Mesothelial cell of epicardium (in vitro differentiated cells): ENCODE measurements around the gene TYW5. TPM values are rescaled to one million over a fixed set of nuclear protein-coding genes. Genes with fewer than 3 reads are reported as not detected.

Experiments
- DNase-seq, 2 experiments: peaks; one replicate each; pipeline ENCODE4 v3.0.0; 2021; ENCODE audit warnings: low spot score in 2 of 2; ENCODE audit not compliant: unreplicated experiment in 2 of 2
- H3K27ac Mint-ChIP-seq: 2 replicates; pipeline ENCODE4 v1.8.0; 2021; ENCODE audit warnings: mixed read lengths
- H3K27me3 Mint-ChIP-seq: 2 replicates; pipeline ENCODE4 v1.8.0; 2021; ENCODE audit warnings: low read depth, mixed read lengths
- H3K36me3 Mint-ChIP-seq: 2 replicates; pipeline ENCODE4 v1.8.0; 2021; ENCODE audit warnings: mixed read lengths
- H3K4me1 Mint-ChIP-seq: 2 replicates; pipeline ENCODE4 v1.8.0; 2021; ENCODE audit warnings: mixed read lengths
- H3K4me3 Mint-ChIP-seq: 2 replicates; pipeline ENCODE4 v1.8.0; 2021; ENCODE audit warnings: mild to moderate bottlenecking, moderate library complexity, mixed read lengths
- H3K9me3 Mint-ChIP-seq: 2 replicates; pipeline ENCODE4 v1.8.0; 2021; ENCODE audit warnings: mixed read lengths
- total RNA-seq: library from RNA; stranded (reverse); gene quantifications from 3 replicates; pipeline ENCODE4 v1.2.1, GENCODE V29; 2021
- TF ChIP-seq, protein P1 (sequence below): fragments of 200-600 bp; sonication (generic); IDR thresholded peaks from one replicate; pipeline ENCODE4 v1.5.0; 2021; ENCODE audit warnings: antibody characterized with exemption; ENCODE audit not compliant: unreplicated experiment

The TYW5 gene
- total RNA-seq, 1 donor from 2014 or later = 12.2 TPM

DNA sequence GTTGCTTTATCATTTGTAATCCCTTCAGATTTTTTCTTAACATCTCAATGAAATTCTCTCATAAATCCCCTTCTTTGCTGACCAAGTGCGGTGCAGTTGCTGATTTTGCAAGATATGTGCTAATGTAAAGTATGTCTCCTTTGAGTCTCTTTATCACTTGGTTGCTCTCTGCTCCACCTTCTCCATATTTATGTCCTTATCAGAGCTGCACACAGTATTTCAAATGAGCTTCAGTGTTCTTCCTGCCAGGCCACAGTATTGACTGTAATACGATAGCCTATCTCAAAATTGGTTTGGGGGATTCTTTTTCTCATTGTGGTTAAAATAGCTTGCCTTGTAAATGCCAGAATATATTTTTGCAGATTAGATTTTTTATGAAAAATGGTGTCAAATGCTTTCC, 32.3 kb upstream of the TYW5 start:
- Mint-ChIP-seq H3K9me3 (no peaks in the 10 kb centered on the region), H3K36me3 (no peaks in the 10 kb centered on the region), H3K4me1 (peaks cover 7% of the 10 kb centered on the region), H3K27me3 (no peaks in the 10 kb centered on the region), H3K27ac (no peak overlapping the region), H3K4me3 (no peak overlapping the region)
- no peak for DNase-seq
- TF ChIP-seq, protein P1, sequence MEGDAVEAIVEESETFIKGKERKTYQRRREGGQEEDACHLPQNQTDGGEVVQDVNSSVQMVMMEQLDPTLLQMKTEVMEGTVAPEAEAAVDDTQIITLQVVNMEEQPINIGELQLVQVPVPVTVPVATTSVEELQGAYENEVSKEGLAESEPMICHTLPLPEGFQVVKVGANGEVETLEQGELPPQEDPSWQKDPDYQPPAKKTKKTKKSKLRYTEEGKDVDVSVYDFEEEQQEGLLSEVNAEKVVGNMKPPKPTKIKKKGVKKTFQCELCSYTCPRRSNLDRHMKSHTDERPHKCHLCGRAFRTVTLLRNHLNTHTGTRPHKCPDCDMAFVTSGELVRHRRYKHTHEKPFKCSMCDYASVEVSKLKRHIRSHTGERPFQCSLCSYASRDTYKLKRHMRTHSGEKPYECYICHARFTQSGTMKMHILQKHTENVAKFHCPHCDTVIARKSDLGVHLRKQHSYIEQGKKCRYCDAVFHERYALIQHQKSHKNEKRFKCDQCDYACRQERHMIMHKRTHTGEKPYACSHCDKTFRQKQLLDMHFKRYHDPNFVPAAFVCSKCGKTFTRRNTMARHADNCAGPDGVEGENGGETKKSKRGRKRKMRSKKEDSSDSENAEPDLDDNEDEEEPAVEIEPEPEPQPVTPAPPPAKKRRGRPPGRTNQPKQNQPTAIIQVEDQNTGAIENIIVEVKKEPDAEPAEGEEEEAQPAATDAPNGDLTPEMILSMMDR = no peak

DNA sequence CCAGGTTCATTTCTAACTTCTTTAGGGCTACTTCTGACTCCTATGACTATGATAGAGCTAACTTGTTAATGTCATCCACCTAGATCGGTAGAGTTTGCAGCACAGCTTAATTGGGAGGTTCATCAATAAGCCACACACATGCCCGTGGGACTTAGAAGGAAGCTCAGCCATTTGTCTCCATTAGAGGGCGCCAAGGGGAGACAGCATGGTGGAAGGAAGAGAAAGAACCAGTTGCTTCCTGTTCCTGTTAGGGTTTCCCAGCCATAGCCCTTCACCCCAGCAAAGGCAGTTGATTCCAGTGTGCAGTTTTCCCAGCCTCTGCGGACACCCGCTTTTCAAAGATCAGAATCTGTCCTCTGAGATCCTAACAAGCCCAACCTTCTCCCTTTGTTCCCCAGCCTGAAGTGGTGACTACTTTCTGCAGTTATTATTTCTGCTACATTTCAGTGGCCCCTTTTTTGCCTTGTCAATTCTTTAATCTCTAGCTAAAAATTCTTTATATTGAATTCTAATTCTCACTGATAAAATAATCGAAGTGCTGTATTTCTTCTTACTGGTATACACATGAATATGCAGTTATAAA, 30.4 kb upstream of the TYW5 start:
- Mint-ChIP-seq H3K27me3 (no peaks in the 10 kb centered on the region), H3K9me3 (no peaks in the 10 kb centered on the region), H3K4me3 (no peak overlapping the region), H3K36me3 (no peaks in the 10 kb centered on the region), H3K4me1 (peaks cover 7% of the 10 kb centered on the region), H3K27ac (no peak overlapping the region)
- peak in 1 of 2 experiments; percentile 40 for DNase-seq
- TF ChIP-seq, protein P1 = no peak

DNA sequence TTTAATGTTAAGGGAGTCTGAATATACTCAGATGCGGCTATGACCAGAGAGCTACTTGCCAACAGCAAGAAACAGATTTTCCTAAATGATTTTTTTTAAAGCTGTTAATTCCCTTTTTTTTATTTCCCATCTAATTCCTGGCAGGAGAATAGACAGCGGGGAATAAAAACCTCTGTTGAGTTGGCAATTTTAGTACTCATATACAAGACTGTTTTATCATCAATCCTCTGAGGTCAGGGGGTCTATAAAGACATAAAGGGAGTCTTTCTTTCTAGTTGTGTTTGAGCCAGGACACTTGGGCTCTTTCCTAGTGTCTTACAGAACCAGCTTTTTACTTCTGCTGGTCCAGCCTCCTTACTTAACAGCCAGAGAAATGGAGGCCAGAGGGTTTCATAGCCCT, 29.5 kb upstream of the TYW5 start:
- no peaks in the 10 kb centered on the region for H3K9me3 Mint-ChIP-seq
- TF ChIP-seq, protein P1 = no peak
- no peaks in the 10 kb centered on the region for H3K27me3 Mint-ChIP-seq
- H3K4me3 Mint-ChIP-seq = no peak overlapping the region
- H3K4me1 Mint-ChIP-seq = peaks cover 10% of the 10 kb centered on the region
- no peaks in the 10 kb centered on the region for H3K36me3 Mint-ChIP-seq
- DNase-seq = no peak
- no peak overlapping the region for H3K27ac Mint-ChIP-seq

DNA sequence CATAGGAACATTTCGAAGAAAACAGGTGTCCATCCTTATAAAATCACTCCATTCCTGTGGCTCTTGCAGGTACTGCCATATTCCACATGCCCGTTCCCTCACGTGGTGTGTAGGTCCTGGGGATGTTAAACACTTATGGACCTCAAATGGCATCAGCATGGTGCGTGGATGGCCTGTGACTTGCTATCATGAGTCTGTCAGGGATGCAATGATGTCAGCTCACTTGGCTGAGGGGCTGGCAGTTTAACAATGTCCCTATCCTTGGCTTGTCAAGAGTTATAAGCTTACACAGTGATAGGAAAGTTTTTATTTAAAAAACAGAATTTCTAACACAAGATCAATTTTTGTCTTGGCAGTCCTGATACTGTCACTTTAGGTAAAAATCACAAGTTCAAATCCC, 28.9 kb upstream of the TYW5 start:
- Mint-ChIP-seq H3K9me3 (no peaks in the 10 kb centered on the region), H3K36me3 (no peaks in the 10 kb centered on the region), H3K4me3 (no peak overlapping the region), H3K27me3 (no peaks in the 10 kb centered on the region), H3K4me1 (peaks cover 11% of the 10 kb centered on the region), H3K27ac (no peak overlapping the region)
- DNase-seq = no peak
- TF ChIP-seq, protein P1 = no peak

DNA sequence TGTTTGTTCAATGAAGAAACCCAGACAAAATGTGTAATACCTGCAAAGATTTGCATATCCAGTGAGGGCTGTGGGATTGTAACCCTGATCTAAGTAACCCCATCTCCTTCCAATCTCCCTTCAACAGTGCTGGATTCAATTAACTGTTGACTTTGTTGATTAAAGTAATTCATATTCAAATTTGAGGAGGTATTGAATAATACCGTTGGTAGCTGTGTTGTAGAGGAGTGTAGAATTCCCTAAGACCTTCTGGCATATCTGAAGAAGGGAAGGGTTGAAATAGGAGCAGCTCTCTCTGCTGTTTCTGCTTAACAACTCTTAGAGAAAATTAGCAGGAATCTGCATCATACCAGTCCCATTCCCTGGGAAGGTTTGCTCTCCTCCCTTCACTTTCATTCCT, 28.2 kb upstream of the TYW5 start:
- no peaks in the 10 kb centered on the region for H3K9me3 Mint-ChIP-seq
- H3K27me3 Mint-ChIP-seq = no peaks in the 10 kb centered on the region
- no peak for DNase-seq
- no peak overlapping the region for H3K4me3 Mint-ChIP-seq
- H3K36me3 Mint-ChIP-seq = no peaks in the 10 kb centered on the region
- TF ChIP-seq, protein P1 = no peak
- H3K4me1 Mint-ChIP-seq = peaks cover 8% of the 10 kb centered on the region
- no peak overlapping the region for H3K27ac Mint-ChIP-seq
